HepG2 (cell line): ENCODE results near the gene KRTAP5-2. TPM values are rescaled to one million over a fixed set of nuclear protein-coding genes. Genes with fewer than 3 reads are reported as not detected.
A peak's percentile ranks its signal among the peaks of the same experiment; 100 is the strongest.
"Not testable (repeated sequence)": the region's sequence is repeated elsewhere in the genome, so short reads cannot be mapped to it uniquely, and the experiment has no call there.

Source experiments
- ATAC-seq: fragments of 200-7000 bp; cut with Tn5 transposase; 3 replicates; pipeline ENCODE4 v1.9.1; 2020; ENCODE audit warnings: mild to moderate bottlenecking, moderate library complexity
- BruUV-seq: library from RNA; stranded (reverse); fragments of 400-500 nt; replicated peaks from 2 replicates; lab custom pipeline; 2021; lab: Mats Ljungman, UMichigan
- CTCF ChIA-PET: fragments of 300-600 bp; formaldehyde crosslinking; extraction: SDS; loops from one replicate; lab custom pipeline; 2021; ENCODE audit warnings: low total read pairs, inconsistent platforms, low intra/inter-chr PET ratio; lab: Yijun Ruan, JAX
- POLR2A ChIA-PET: fragments of 350-600 bp; sonication (Branson Sonifier 250); formaldehyde crosslinking; loops from one replicate; lab custom pipeline; 2020; ENCODE audit warnings: antibody characterized with exemption, inconsistent platforms; lab: Yijun Ruan, JAX
- DNase-seq: peaks from one replicate; pipeline ENCODE4 v3.0.0-alpha.2; 2015; ENCODE audit warnings: low spot score
- FAIRE-seq: peaks from 3 replicates; lab custom pipeline; 2011; peaks lifted over from hg19 to GRCh38; lab: Jason Lieb, UNC
- H2AFZ ChIP-seq: one replicate; pipeline ENCODE4 v1.6.1; 2011; ENCODE audit warnings: low read length, inconsistent platforms
- H3K27ac ChIP-seq: fragments of 300-600 bp; 3 replicates; pipeline ENCODE4 v1.8.0; 2011; ENCODE audit warnings: mixed run types, mild to moderate bottlenecking, mixed read lengths, low read length, inconsistent platforms; ENCODE audit not compliant: insufficient read depth; ENCODE audit errors: extremely low read length
- H3K27me3 ChIP-seq, 2 experiments: fragments of 200-600 bp in 1 of 2; 2 replicates in 1 of 2; 3 replicates in 1 of 2; pipeline versions ENCODE4 v1.6.0 to v1.8.0; 2011; ENCODE audit warnings: low read length in 2 of 2, mild to moderate bottlenecking in 2 of 2, moderate library complexity in 2 of 2, inconsistent platforms in 1 of 2; ENCODE audit not compliant: insufficient read depth in 2 of 2, control insufficient read depth in 1 of 2
- H3K36me3 ChIP-seq, 2 experiments: fragments of 200-600 bp in 1 of 2; replicated peaks in 1 of 2; 2 replicates in 1 of 2; 3 replicates in 1 of 2; pipeline versions ENCODE4 v1.5.1 to v1.8.0; 2011; ENCODE audit warnings: low read length in 2 of 2, inconsistent platforms in 1 of 2; ENCODE audit not compliant: insufficient read depth in 2 of 2, control insufficient read depth in 1 of 2
- H3K4me1 ChIP-seq: 2 replicates; pipeline ENCODE4 v1.5.1; 2012; ENCODE audit warnings: low read length, inconsistent platforms; ENCODE audit not compliant: insufficient read depth
- H3K4me2 ChIP-seq: 2 replicates; pipeline ENCODE4 v1.6.0; 2011; ENCODE audit warnings: low read depth, low read length, inconsistent platforms
- H3K4me3 ChIP-seq, 3 experiments: fragments of 200-600 bp in 1 of 3; sonication (generic), shearing (Covaris generic) in 1 of 3; replicated peaks in 1 of 3; 2 replicates each; pipeline ENCODE4 v1.5.1; 2011 to 2016; ENCODE audit warnings: low read length in 3 of 3, inconsistent platforms in 2 of 3, low read depth in 2 of 3, mild to moderate bottlenecking in 2 of 3, control low read depth in 1 of 3, mixed read lengths in 1 of 3; ENCODE audit not compliant: insufficient read depth in 1 of 3
- H3K79me2 ChIP-seq: one replicate; pipeline ENCODE4 v1.6.1; 2011; ENCODE audit warnings: low read length, inconsistent platforms; ENCODE audit not compliant: insufficient read depth
- H3K9ac ChIP-seq: 2 replicates; pipeline ENCODE4 v1.6.0; 2011; ENCODE audit warnings: mild to moderate bottlenecking, low read depth, low read length, inconsistent platforms; ENCODE audit not compliant: insufficient read depth
- H3K9me3 ChIP-seq: 2 replicates; pipeline ENCODE4 v1.5.1; 2012; ENCODE audit warnings: mild to moderate bottlenecking, low read length
- H4K20me1 ChIP-seq: 2 replicates; pipeline ENCODE4 v1.6.0; 2011; ENCODE audit warnings: inconsistent platforms, mild to moderate bottlenecking, low read length, moderate library complexity; ENCODE audit not compliant: insufficient read depth
- ARID5B ChIP-seq: IDR thresholded peaks from 2 replicates; pipeline ENCODE4 v1.4.0; 2020; ENCODE audit warnings: mild to moderate bottlenecking, missing genetic modification reagents
- ATF4 ChIP-seq, 2 experiments: fragments of 450-650 bp in 1 of 2; sonication (generic) in 1 of 2; formaldehyde crosslinking; IDR thresholded peaks; 2 replicates each; pipeline versions ENCODE4 v1.5.0 to v1.8.0; 2020 to 2022; ENCODE audit warnings: mild to moderate bottlenecking in 1 of 2, missing genetic modification reagents in 1 of 2
- CEBPB ChIP-seq: IDR thresholded peaks from 2 replicates; pipeline ENCODE4 v1.6.1; 2011; ENCODE audit warnings: low read depth, low read length, improper control_type of control experiment, borderline replicate concordance
- ELF1 ChIP-seq: sonication (generic); formaldehyde crosslinking; IDR thresholded peaks from 2 replicates; pipeline ENCODE4 v1.4.0; 2020; ENCODE audit warnings: missing genetic modification reagents
- ELF3 ChIP-seq: IDR thresholded peaks from 2 replicates; pipeline ENCODE4 v1.6.1; 2016; ENCODE audit warnings: missing genetic modification reagents, missing compliant biosample characterization
- EP300 ChIP-seq, 3 experiments: sonication (generic) in 1 of 3; formaldehyde crosslinking in 1 of 3; IDR thresholded peaks; 2 replicates each; pipeline versions ENCODE4 v1.5.1 to v1.6.1; 2011 to 2020; ENCODE audit warnings: low read depth in 2 of 3, low read length in 2 of 3, borderline replicate concordance in 1 of 3, improper control_type of control experiment in 1 of 3, mild to moderate bottlenecking in 1 of 3, missing genetic modification reagents in 1 of 3, moderate library complexity in 1 of 3
- FLYWCH1 ChIP-seq: sonication (generic); formaldehyde crosslinking; IDR thresholded peaks from 2 replicates; pipeline ENCODE4 v1.8.1; 2023; ENCODE audit warnings: mild to moderate bottlenecking, missing genetic modification reagents
- FOXA3 ChIP-seq: IDR thresholded peaks from 2 replicates; pipeline ENCODE4 v1.6.1; 2016; ENCODE audit warnings: missing genetic modification reagents, missing compliant biosample characterization
- GABPB1 ChIP-seq: IDR thresholded peaks from 2 replicates; pipeline ENCODE4 v1.6.1; 2016; ENCODE audit warnings: mild to moderate bottlenecking, missing genetic modification reagents, moderate library complexity, missing compliant biosample characterization
- GATAD2A ChIP-seq: IDR thresholded peaks from 2 replicates; pipeline ENCODE4 v1.6.1; 2016
- HOMEZ ChIP-seq: IDR thresholded peaks from 2 replicates; pipeline ENCODE4 v1.6.1; 2016; ENCODE audit warnings: low read depth
- MED1 ChIP-seq: sonication (generic); formaldehyde crosslinking; IDR thresholded peaks from 2 replicates; pipeline ENCODE4 v1.4.0; 2020; ENCODE audit warnings: missing genetic modification reagents
- RARA ChIP-seq: IDR thresholded peaks from 2 replicates; pipeline ENCODE4 v1.6.1; 2016; ENCODE audit warnings: missing genetic modification reagents, missing compliant biosample characterization
- SAP130 ChIP-seq: IDR thresholded peaks from 2 replicates; pipeline ENCODE4 v1.6.1; 2016; ENCODE audit warnings: low read depth
- WGBS: methylation state at CpG from one replicate; pipeline ENCODE4 v1.1.6; 2017; ENCODE audit warnings: low lambda C conversion rate; 5-methylcytosine and 5-hydroxymethylcytosine counted together
- in situ Hi-C: cut with HindIII; loops from 2 replicates; pipeline ENCODE4 v1.10.0; 2017; ENCODE audit warnings: low pct_unique_long_range_greater_than_20kb; ENCODE audit not compliant: extremely low pct_ligation_motif_present
- intact Hi-C: fragments of 100-400 bp; cut with micrococcal nuclease; formaldehyde crosslinking; loops from one replicate; pipeline ENCODE4 v1.10.0; 2022; ENCODE audit not compliant: unreplicated experiment
- polyA plus RNA-seq, 8 experiments: library from polyadenylated mRNA; depleted of rRNA in 3 of 8; stranded (reverse) in 7 of 8; unstranded in 1 of 8; fragments of >200 nt; fragmentation: Illumina TruSeq in 4 of 8; extraction: Trizol in 4 of 8; gene quantifications; 2 replicates each; pipeline versions ENCODE4 v1.2.1 to v1.2.3, GENCODE V29; 2011 to 2016; ENCODE audit warnings: low read depth in 4 of 8, missing spikeins in 1 of 8, mixed read lengths in 1 of 8; ENCODE audit not compliant: insufficient read depth in 1 of 8
- total RNA-seq, 5 experiments: library from RNA; depleted of rRNA; stranded (reverse); fragments of >200 nt; fragmentation: Illumina TruSeq; extraction: Trizol; gene quantifications; 2 replicates each; pipeline ENCODE4 v1.2.3, GENCODE V29; 2016; ENCODE audit warnings: low read depth in 1 of 5

KRTAP5-2 gene
- total and polyA plus RNA-seq, 2 of the 13 experiments (the other 11 are each of a cell fraction or from before 2014, with no cell fraction given) = not detected

GRCh38 chr11:1589996-1590395 is 8.1 kb downstream of the KRTAP5-2 start (continued):
- TF ChIP-seq HOMEZ (CRISPR knock-in tag) (no peak), FLYWCH1 (CRISPR knock-in tag) (no peak), ATF4 (CRISPR knock-in tag; IDR thresholded peaks at IDR 0.05) (no peak)
- TF ChIP-seq, all 625 proteins: peak for 0

GRCh38 chr11:1589191-1589963 is 8.7 kb downstream of the KRTAP5-2 start:
- 4% methylated on average over 8 of the region's 10 CpGs for WGBS
- H2AFZ ChIP-seq; H3K27me3 ChIP-seq; H4K20me1 ChIP-seq; H3K4me3 ChIP-seq; H3K79me2 ChIP-seq; CTCF ChIA-PET; in situ Hi-C loops; H3K27ac ChIP-seq; H3K9ac ChIP-seq; H3K36me3 ChIP-seq; intact Hi-C loops; FAIRE-seq; H3K9me3 ChIP-seq; BruUV-seq; ATAC-seq; TF ChIP-seq EP300 (CRISPR knock-in tag; IDR thresholded peaks at IDR 0.05; ENCODE audit: borderline replicate concordance): not testable (repeated sequence)
- peak overlapping the region; percentile 51 for H3K4me2 ChIP-seq
- DNase-seq = peak; percentile 40
- POLR2A ChIA-PET = interaction anchor here (0.7 to 1.1 kb wide), 4 partner anchors 15 to 399 kb away, joined by 3 to 5 read pairs (median 3); no protein-coding TSS in a partner anchor
- H3K4me1 ChIP-seq = 0 out of 2 replicates have a peak, but pooled peaks cover 14% of the 10 kb centered on the region
- TF ChIP-seq ELF1 (CRISPR knock-in tag) = peak; percentile 35; the same call in 1 of the 2 replicates
- TF ChIP-seq FOXA3 (CRISPR knock-in tag) = peak; percentile 21; the same call in 1 of the 2 replicates
- 0 out of 4 replicates have a peak, but pooled peaks of 1 of the 2 experiments have one; percentile 36 for TF ChIP-seq ATF4 (CRISPR knock-in tag; IDR thresholded peaks at IDR 0.05)
- peak; percentile 58 for TF ChIP-seq MED1
- peak; percentile 41; the same call in 1 of the 2 replicates for TF ChIP-seq CEBPB
- peak; percentile 79 for TF ChIP-seq ELF3 (CRISPR knock-in tag)
- TF ChIP-seq GABPB1 (CRISPR knock-in tag) = peak; percentile 34; the same call in 1 of the 2 replicates
- TF ChIP-seq SAP130 (CRISPR knock-in tag) = peak; percentile 36
- peak; percentile 43; the same call in 1 of the 2 replicates for TF ChIP-seq GATAD2A (CRISPR knock-in tag)
- TF ChIP-seq ARID5B (CRISPR knock-in tag) = peak; percentile 21; the same call in 1 of the 2 replicates
- peak in 1 of 2 experiments; percentile 8; a peak in 1 of 4 replicates for TF ChIP-seq EP300 (IDR thresholded peaks at IDR 0.05; ENCODE audit: low read depth in 2 of 2, low read length in 2 of 2)
- TF ChIP-seq RARA (CRISPR knock-in tag) = 0 out of 2 replicates have a peak, but pooled peaks have one; percentile 6
